HEK293 (cell line): ENCODE data around the gene USP3.

Source experiments
- CTCF ChIA-PET: fragments of 350-600 bp; formaldehyde crosslinking; extraction: SDS; loops from one replicate; lab custom pipeline; 2021; ENCODE audit warnings: antibody characterized with exemption; lab: Yijun Ruan, JAX
- POLR2A ChIA-PET: fragments of 300-600 bp; formaldehyde crosslinking; extraction: SDS; loops from one replicate; lab custom pipeline; 2020; ENCODE audit warnings: antibody characterized with exemption, inconsistent platforms; lab: Yijun Ruan, JAX
- H3K27ac ChIP-seq: fragments of 200-500 bp; sonication (Bioruptor generic); 2 replicates; pipeline ENCODE4 v1.5.1; 2014; ENCODE audit warnings: low read depth, low read length, control low read depth, inconsistent platforms; ENCODE audit errors: extremely low read depth
- H3K36me3 ChIP-seq, 2 experiments: fragments of 200-500 bp in 1 of 2; sonication (Bioruptor generic) in 1 of 2; 1 replicate in 1 of 2; 2 replicates in 1 of 2; pipeline ENCODE4 v1.5.1; 2014 to 2017; ENCODE audit warnings: inconsistent platforms in 2 of 2, low read length in 2 of 2; ENCODE audit not compliant: control insufficient read depth in 2 of 2, insufficient read depth in 1 of 2
- H3K4me1 ChIP-seq: fragments of 200-500 bp; sonication (Bioruptor generic); 2 replicates; pipeline ENCODE4 v1.5.1; 2014; ENCODE audit warnings: mild to moderate bottlenecking, low read length, inconsistent platforms; ENCODE audit not compliant: control insufficient read depth, insufficient read depth
- H3K4me3 ChIP-seq: 2 replicates; pipeline ENCODE4 v1.5.1; 2011; ENCODE audit warnings: low read depth, mild to moderate bottlenecking, control low read depth, low read length, moderate library complexity
- H3K9me3 ChIP-seq: fragments of 200-500 bp; sonication (Bioruptor generic); 2 replicates; pipeline ENCODE4 v1.5.1; 2014; ENCODE audit warnings: low read depth, low read length, inconsistent platforms; ENCODE audit not compliant: control insufficient read depth, insufficient read depth
- AEBP2 ChIP-seq: fragments of 450-650 bp; formaldehyde crosslinking; IDR thresholded peaks from 2 replicates; pipeline ENCODE4 v1.5.1; 2016; ENCODE audit warnings: missing biosample characterization, missing genetic modification characterization, borderline replicate concordance
- EGR2 ChIP-seq: fragments of 450-650 bp; formaldehyde crosslinking; IDR thresholded peaks from 2 replicates; pipeline ENCODE4 v1.5.1; 2016; ENCODE audit warnings: low read depth, missing biosample characterization, missing genetic modification characterization
- KLF16 ChIP-seq: fragments of 450-650 bp; formaldehyde crosslinking; IDR thresholded peaks from 2 replicates; pipeline ENCODE4 v1.5.1; 2017; ENCODE audit warnings: missing biosample characterization, missing genetic modification characterization
- KLF7 ChIP-seq: fragments of 450-650 bp; formaldehyde crosslinking; IDR thresholded peaks from 2 replicates; pipeline ENCODE4 v1.5.1; 2016; ENCODE audit warnings: missing biosample characterization, missing genetic modification characterization, borderline replicate concordance
- SALL2 ChIP-seq: fragments of 450-650 bp; formaldehyde crosslinking; IDR thresholded peaks from 2 replicates; pipeline ENCODE4 v1.5.0; 2017; ENCODE audit warnings: missing biosample characterization, mild to moderate bottlenecking, missing genetic modification characterization, borderline replicate concordance
- WT1 ChIP-seq: fragments of 450-650 bp; formaldehyde crosslinking; IDR thresholded peaks from 2 replicates; pipeline ENCODE4 v1.5.1; 2016; ENCODE audit warnings: missing biosample characterization, missing genetic modification characterization
- YY2 ChIP-seq: fragments of 450-650 bp; formaldehyde crosslinking; IDR thresholded peaks from 2 replicates; pipeline ENCODE4 v1.5.1; 2016; ENCODE audit warnings: missing biosample characterization, missing genetic modification characterization
- ZBTB17 ChIP-seq: fragments of 450-650 bp; formaldehyde crosslinking; IDR thresholded peaks from 2 replicates; pipeline ENCODE4 v1.5.1; 2016; ENCODE audit warnings: missing biosample characterization, missing genetic modification characterization
- ZFP41 ChIP-seq: fragments of 450-650 bp; formaldehyde crosslinking; IDR thresholded peaks from 2 replicates; pipeline ENCODE4 v1.5.1; 2016; ENCODE audit warnings: missing biosample characterization, missing genetic modification characterization, borderline replicate concordance
- ZNF10 ChIP-seq: fragments of 450-650 bp; formaldehyde crosslinking; IDR thresholded peaks from 2 replicates; pipeline ENCODE4 v1.5.1; 2017; ENCODE audit warnings: missing biosample characterization, missing genetic modification characterization
- ZNF148 ChIP-seq: fragments of 450-650 bp; formaldehyde crosslinking; IDR thresholded peaks from 2 replicates; pipeline ENCODE4 v1.5.0; 2017; ENCODE audit warnings: missing biosample characterization, missing genetic modification characterization, borderline replicate concordance
- ZNF302 ChIP-seq: fragments of 450-650 bp; formaldehyde crosslinking; IDR thresholded peaks from 2 replicates; pipeline ENCODE4 v1.5.1; 2016; ENCODE audit warnings: missing biosample characterization, missing genetic modification characterization, low read depth
- ZNF571 ChIP-seq: fragments of 450-650 bp; formaldehyde crosslinking; IDR thresholded peaks from 2 replicates; pipeline ENCODE4 v1.5.0; 2017; ENCODE audit warnings: missing biosample characterization, missing genetic modification characterization
- ZNF600 ChIP-seq: fragments of 450-650 bp; formaldehyde crosslinking; IDR thresholded peaks from 2 replicates; pipeline ENCODE4 v1.5.1; 2016; ENCODE audit warnings: missing biosample characterization, missing genetic modification characterization
- ZNF654 ChIP-seq: fragments of 450-650 bp; formaldehyde crosslinking; IDR thresholded peaks from 2 replicates; pipeline ENCODE4 v1.5.1; 2016; ENCODE audit warnings: low read depth, missing biosample characterization, missing genetic modification characterization
- ZNF692 ChIP-seq: fragments of 450-650 bp; formaldehyde crosslinking; IDR thresholded peaks from 2 replicates; pipeline ENCODE4 v1.5.1; 2016; ENCODE audit warnings: missing biosample characterization, missing genetic modification characterization
- ZNF707 ChIP-seq: fragments of 450-650 bp; formaldehyde crosslinking; IDR thresholded peaks from 2 replicates; pipeline ENCODE4 v1.5.1; 2016; ENCODE audit warnings: missing biosample characterization, missing genetic modification characterization
- ZNF76 ChIP-seq: fragments of 450-650 bp; formaldehyde crosslinking; IDR thresholded peaks from 2 replicates; pipeline ENCODE4; 2016; ENCODE audit warnings: low read depth, missing biosample characterization, missing genetic modification characterization, borderline replicate concordance
- ZNF768 ChIP-seq: fragments of 450-650 bp; formaldehyde crosslinking; IDR thresholded peaks from 2 replicates; pipeline ENCODE4 v1.5.1; 2018; ENCODE audit warnings: missing biosample characterization, mild to moderate bottlenecking, missing genetic modification characterization
- ZNF777 ChIP-seq: fragments of 450-650 bp; formaldehyde crosslinking; IDR thresholded peaks from 2 replicates; pipeline ENCODE4 v1.5.1; 2017; ENCODE audit warnings: missing biosample characterization, missing genetic modification characterization, borderline replicate concordance
- ZSCAN30 ChIP-seq: fragments of 450-650 bp; IDR thresholded peaks from 2 replicates; pipeline ENCODE4 v1.5.1; 2018; ENCODE audit warnings: missing biosample characterization, mild to moderate bottlenecking, missing genetic modification characterization, moderate library complexity
- TF ChIP-seq, protein P1 (sequence below): fragments of 450-650 bp; formaldehyde crosslinking; IDR thresholded peaks from 2 replicates; pipeline ENCODE4 v1.5.1; 2016; ENCODE audit warnings: missing biosample characterization, missing genetic modification characterization
- TF ChIP-seq, protein P2 (sequence below): fragments of 450-650 bp; formaldehyde crosslinking; IDR thresholded peaks from 2 replicates; pipeline ENCODE4 v1.5.1; 2016; ENCODE audit warnings: missing biosample characterization, missing genetic modification characterization

USP3 gene

GRCh38 chr15:63461230-63461985 is 43.0 kb upstream of the USP3 start:
- ChIA-PET CTCF (interaction anchor here (1.0 kb wide), 1 partner anchor 19 kb away, joined by 3 read pairs; no protein-coding TSS in a partner anchor), POLR2A (no interaction called here)
- Histone ChIP-seq H3K36me3 (no peaks in the 10 kb centered on the region), H3K4me3 (no peak overlapping the region), H3K9me3 (no peaks in the 10 kb centered on the region), H3K4me1 (no peaks in the 10 kb centered on the region; the same call in 1 of the 2 replicates), H3K27ac (no peak overlapping the region)
- TF ChIP-seq KLF7 (tag by site-specific recombination) (no peak), AEBP2 (no peak), ZNF76 (tag by site-specific recombination) (no peak), ZNF707 (no peak), ZNF302 (no peak), ZNF654 (tag by site-specific recombination) (no peak), ZFP41 (tag by site-specific recombination) (no peak), YY2 (tag by site-specific recombination) (no peak), ZNF148 (tag by site-specific recombination) (no peak)
- TF ChIP-seq, protein P1, sequence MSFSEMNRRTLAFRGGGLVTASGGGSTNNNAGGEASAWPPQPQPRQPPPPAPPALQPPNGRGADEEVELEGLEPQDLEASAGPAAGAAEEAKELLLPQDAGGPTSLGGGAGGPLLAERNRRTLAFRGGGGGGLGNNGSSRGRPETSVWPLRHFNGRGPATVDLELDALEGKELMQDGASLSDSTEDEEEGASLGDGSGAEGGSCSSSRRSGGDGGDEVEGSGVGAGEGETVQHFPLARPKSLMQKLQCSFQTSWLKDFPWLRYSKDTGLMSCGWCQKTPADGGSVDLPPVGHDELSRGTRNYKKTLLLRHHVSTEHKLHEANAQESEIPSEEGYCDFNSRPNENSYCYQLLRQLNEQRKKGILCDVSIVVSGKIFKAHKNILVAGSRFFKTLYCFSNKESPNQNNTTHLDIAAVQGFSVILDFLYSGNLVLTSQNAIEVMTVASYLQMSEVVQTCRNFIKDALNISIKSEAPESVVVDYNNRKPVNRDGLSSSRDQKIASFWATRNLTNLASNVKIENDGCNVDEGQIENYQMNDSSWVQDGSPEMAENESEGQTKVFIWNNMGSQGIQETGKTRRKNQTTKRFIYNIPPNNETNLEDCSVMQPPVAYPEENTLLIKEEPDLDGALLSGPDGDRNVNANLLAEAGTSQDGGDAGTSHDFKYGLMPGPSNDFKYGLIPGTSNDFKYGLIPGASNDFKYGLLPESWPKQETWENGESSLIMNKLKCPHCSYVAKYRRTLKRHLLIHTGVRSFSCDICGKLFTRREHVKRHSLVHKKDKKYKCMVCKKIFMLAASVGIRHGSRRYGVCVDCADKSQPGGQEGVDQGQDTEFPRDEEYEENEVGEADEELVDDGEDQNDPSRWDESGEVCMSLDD, result no peak

DNA sequence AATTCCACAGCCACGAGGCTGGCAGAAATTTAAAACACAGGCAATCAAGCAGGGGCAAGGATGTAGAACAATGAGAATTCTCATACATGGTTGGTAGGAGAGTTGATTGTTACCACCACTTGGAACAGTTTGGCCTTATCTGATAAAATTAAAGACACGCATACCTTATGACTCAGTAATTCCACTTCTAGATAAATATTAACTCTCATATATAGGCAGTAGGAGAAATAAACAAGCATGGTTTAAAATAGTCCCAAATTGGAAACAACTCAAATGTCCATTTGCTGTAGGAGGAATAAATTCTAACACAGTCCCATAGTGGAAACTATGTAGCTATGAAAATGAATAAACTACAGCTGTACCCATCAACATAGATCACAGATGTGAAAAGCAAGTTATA is 42.3 kb upstream of the USP3 start:
- CTCF ChIA-PET, result interaction anchor here (0.6 to 1.4 kb wide), 5 partner anchors 15 to 60 kb away, joined by 3 to 5 read pairs (median 3); no protein-coding TSS in a partner anchor
- TF ChIP-seq ZBTB17 (no peak), EGR2 (tag by site-specific recombination) (no peak), ZSCAN30 (no peak), ZNF571 (no peak), ZNF768 (tag by site-specific recombination) (no peak), KLF16 (tag by site-specific recombination) (no peak), WT1 (tag by site-specific recombination) (no peak), ZNF10 (tag by site-specific recombination) (no peak), ZNF777 (tag by site-specific recombination) (no peak), ZNF692 (tag by site-specific recombination) (no peak), SALL2 (tag by site-specific recombination) (no peak), ZNF600 (no peak)
- TF ChIP-seq, protein P2, sequence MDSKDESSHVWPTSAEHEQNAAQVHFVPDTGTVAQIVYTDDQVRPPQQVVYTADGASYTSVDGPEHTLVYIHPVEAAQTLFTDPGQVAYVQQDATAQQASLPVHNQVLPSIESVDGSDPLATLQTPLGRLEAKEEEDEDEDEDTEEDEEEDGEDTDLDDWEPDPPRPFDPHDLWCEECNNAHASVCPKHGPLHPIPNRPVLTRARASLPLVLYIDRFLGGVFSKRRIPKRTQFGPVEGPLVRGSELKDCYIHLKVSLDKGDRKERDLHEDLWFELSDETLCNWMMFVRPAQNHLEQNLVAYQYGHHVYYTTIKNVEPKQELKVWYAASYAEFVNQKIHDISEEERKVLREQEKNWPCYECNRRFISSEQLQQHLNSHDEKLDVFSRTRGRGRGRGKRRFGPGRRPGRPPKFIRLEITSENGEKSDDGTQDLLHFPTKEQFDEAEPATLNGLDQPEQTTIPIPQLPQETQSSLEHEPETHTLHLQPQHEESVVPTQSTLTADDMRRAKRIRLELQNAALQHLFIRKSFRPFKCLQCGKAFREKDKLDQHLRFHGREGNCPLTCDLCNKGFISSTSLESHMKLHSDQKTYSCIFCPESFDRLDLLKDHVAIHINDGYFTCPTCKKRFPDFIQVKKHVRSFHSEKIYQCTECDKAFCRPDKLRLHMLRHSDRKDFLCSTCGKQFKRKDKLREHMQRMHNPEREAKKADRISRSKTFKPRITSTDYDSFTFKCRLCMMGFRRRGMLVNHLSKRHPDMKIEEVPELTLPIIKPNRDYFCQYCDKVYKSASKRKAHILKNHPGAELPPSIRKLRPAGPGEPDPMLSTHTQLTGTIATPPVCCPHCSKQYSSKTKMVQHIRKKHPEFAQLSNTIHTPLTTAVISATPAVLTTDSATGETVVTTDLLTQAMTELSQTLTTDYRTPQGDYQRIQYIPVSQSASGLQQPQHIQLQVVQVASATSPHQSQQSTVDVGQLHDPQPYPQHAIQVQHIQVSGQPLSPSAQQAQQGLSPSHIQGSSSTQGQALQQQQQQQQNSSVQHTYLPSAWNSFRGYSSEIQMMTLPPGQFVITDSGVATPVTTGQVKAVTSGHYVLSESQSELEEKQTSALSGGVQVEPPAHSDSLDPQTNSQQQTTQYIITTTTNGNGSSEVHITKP, result no peak

More for the DNA sequence above, 42.3 kb upstream of the USP3 start:
- Histone ChIP-seq H3K4me1 (no peaks in the 10 kb centered on the region; the same call in 1 of the 2 replicates), H3K36me3 (no peaks in the 10 kb centered on the region), H3K4me3 (no peak overlapping the region), H3K27ac (no peak overlapping the region), H3K9me3 (no peaks in the 10 kb centered on the region)
- POLR2A ChIA-PET, result no interaction called here
